Measurements from ENCODE around the gene TUT1. TPM values are rescaled to one million over a fixed set of nuclear protein-coding genes. Genes with fewer than 3 reads are reported as not detected.

The TUT1 gene
- total and polyA plus RNA-seq, 2 of the 4 experiments (the other 2 are of a cell fraction) = 4.3 to 10.1 TPM

DNA sequence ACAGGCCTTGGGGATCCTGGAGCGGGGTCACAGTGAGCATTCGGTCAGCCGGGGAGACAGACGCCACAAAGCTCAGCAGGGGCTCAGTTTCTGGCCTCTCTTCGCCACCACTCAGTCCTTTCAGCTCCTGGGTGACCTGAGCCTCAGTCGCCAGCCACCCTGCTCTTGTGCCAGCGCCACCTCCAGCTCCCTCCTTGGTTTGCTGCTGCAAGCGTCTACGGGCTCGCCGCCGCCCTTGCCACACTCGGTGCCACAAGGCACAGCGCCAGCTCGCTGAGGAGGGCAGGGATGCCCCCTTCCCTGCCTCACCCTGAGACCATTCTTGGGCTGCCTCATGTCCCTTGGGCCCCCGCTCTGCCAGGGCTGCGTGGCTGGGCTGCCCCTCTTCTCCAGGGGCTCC is 16.2 kb downstream of the TUT1 start:
- Histone ChIP-seq H3K14ac (replicated peaks; ENCODE audit: low read depth, low read length) (peak overlapping the region; percentile 100), H3K4ac (ENCODE audit: low read depth, low read length) (peak overlapping the region; percentile 99), H2AK9ac (replicated peaks; ENCODE audit: low read depth, low read length, poor library complexity) (peak overlapping the region; percentile 100), H3K4me2 (ENCODE audit: low read depth, low read length) (peak overlapping the region; percentile 81), H3K9me3 (ENCODE audit: control insufficient read depth, insufficient read depth, low read length) (no peaks in the 10 kb centered on the region), H3K4me3 (ENCODE audit: insufficient read depth, low read depth, low read length) (peak overlapping the region; percentile 53), H4K91ac (ENCODE audit: insufficient read depth, low read depth, low read length) (peak overlapping the region; percentile 98), H3K27ac (ENCODE audit: insufficient read depth, low read length) (peak overlapping the region; percentile 91), H2AFZ (replicated peaks; ENCODE audit: low read length, poor library complexity) (peak overlapping the region; percentile 72), H3K9ac (ENCODE audit: low read depth, low read length) (peak overlapping the region; percentile 96), H2BK120ac (ENCODE audit: low read depth, low read length) (peak overlapping the region; percentile 69; the same call in 1 of the 2 replicates), H2BK5ac (ENCODE audit: low read depth, low read length, poor library complexity, severe bottlenecking) (peak overlapping the region; percentile 91), H3K79me1 (ENCODE audit: low read depth in 1 of 2, low read length in 2 of 2) (peaks cover 18 to 67% of the 10 kb centered on the region in 2 experiments), H3K9me1 (ENCODE audit: insufficient read depth, low read length) (peaks cover 11% of the 10 kb centered on the region), H3K36me3 (ENCODE audit: control insufficient read depth, insufficient read depth, low read length) (peaks cover 43% of the 10 kb centered on the region), H3K56ac (ENCODE audit: extremely low read depth, insufficient read depth, low read length) (peak overlapping the region; percentile 66; the same call in 1 of the 2 replicates), H4K8ac (ENCODE audit: low read depth in 2 of 2, low read length in 2 of 2) (peak overlapping the region; percentile 97 to 99; a peak in 3 of 4 replicates), H3K23ac (ENCODE audit: low read depth, low read length) (peak overlapping the region; percentile 98), H2BK15ac (ENCODE audit: low read depth, low read length) (no peak overlapping the region), H4K20me1 (ENCODE audit: insufficient read depth, low read length) (peaks cover 29% of the 10 kb centered on the region), H3K18ac (ENCODE audit: low read depth, low read length) (peak overlapping the region; percentile 4; the same call in 1 of the 2 replicates), H2BK20ac (ENCODE audit: low read depth, low read length) (no peak overlapping the region), H3K4me1 (ENCODE audit: control insufficient read depth, insufficient read depth, low read length) (peaks cover 12% of the 10 kb centered on the region), H4K5ac (ENCODE audit: low read depth, low read length) (peak overlapping the region; percentile 84), H2AK5ac (ENCODE audit: low read depth, low read length) (peak overlapping the region; percentile 96), H3K27me3 (ENCODE audit: control insufficient read depth, insufficient read depth, low read length) (no peaks in the 10 kb centered on the region)
- ChIA-PET POLR2A (ENCODE audit: unreplicated experiment) (interaction anchor here (0.6 to 1.6 kb wide), 2 partner anchors 114 to 135 kb away, joined by 4 to 5 read pairs; partner anchors contain the start of gene LRRN4CL), CTCF (interaction anchor here (1.4 kb wide), 1 partner anchor 14 kb away, joined by 3 read pairs; no protein-coding TSS in a partner anchor)
- WGBS, 2 experiments (ENCODE audit: extremely low coverage in 2 of 2, insufficient read length in 1 of 2) = 71% methylated on average over 10 of the region's 17 CpGs; no CpG with 5 or more reads in 1 of the 2 experiments
- BruUV-seq (replicated peaks) = no TSS peak
- TF ChIP-seq RFX5 (IDR thresholded peaks at IDR 0.05; ENCODE audit: low read depth, low read length) (no peak), NFE2L2 (IDR thresholded peaks at IDR 0.05; ENCODE audit: low read depth, low read length) (no peak), CHD1 (IDR thresholded peaks at IDR 0.05; ENCODE audit: low read depth, low read length) (no peak), RAD21 (IDR thresholded peaks at IDR 0.05; ENCODE audit: low read length) (no peak), BHLHE40 (IDR thresholded peaks at IDR 0.05; ENCODE audit: low read depth, low read length) (no peak), CEBPB (IDR thresholded peaks at IDR 0.05; ENCODE audit: low read depth, low read length) (no peak), MAFK (IDR thresholded peaks at IDR 0.05; ENCODE audit: low read depth, low read length) (no peak), FOS (IDR thresholded peaks at IDR 0.05; ENCODE audit: low read depth, low read length) (no peak), SMC3 (IDR thresholded peaks at IDR 0.05; ENCODE audit: low read depth, low read length) (no peak)
- TF ChIP-seq, protein P1, sequence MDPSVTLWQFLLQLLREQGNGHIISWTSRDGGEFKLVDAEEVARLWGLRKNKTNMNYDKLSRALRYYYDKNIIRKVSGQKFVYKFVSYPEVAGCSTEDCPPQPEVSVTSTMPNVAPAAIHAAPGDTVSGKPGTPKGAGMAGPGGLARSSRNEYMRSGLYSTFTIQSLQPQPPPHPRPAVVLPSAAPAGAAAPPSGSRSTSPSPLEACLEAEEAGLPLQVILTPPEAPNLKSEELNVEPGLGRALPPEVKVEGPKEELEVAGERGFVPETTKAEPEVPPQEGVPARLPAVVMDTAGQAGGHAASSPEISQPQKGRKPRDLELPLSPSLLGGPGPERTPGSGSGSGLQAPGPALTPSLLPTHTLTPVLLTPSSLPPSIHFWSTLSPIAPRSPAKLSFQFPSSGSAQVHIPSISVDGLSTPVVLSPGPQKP (IDR thresholded peaks at IDR 0.05; ENCODE audit: borderline replicate concordance, low read depth, low read length) = no peak
- TF ChIP-seq, protein P2, sequence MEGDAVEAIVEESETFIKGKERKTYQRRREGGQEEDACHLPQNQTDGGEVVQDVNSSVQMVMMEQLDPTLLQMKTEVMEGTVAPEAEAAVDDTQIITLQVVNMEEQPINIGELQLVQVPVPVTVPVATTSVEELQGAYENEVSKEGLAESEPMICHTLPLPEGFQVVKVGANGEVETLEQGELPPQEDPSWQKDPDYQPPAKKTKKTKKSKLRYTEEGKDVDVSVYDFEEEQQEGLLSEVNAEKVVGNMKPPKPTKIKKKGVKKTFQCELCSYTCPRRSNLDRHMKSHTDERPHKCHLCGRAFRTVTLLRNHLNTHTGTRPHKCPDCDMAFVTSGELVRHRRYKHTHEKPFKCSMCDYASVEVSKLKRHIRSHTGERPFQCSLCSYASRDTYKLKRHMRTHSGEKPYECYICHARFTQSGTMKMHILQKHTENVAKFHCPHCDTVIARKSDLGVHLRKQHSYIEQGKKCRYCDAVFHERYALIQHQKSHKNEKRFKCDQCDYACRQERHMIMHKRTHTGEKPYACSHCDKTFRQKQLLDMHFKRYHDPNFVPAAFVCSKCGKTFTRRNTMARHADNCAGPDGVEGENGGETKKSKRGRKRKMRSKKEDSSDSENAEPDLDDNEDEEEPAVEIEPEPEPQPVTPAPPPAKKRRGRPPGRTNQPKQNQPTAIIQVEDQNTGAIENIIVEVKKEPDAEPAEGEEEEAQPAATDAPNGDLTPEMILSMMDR (conservative IDR thresholded peaks at IDR 0.05; ENCODE audit: low read depth, low read length) = no peak
- TF ChIP-seq, protein P3, sequence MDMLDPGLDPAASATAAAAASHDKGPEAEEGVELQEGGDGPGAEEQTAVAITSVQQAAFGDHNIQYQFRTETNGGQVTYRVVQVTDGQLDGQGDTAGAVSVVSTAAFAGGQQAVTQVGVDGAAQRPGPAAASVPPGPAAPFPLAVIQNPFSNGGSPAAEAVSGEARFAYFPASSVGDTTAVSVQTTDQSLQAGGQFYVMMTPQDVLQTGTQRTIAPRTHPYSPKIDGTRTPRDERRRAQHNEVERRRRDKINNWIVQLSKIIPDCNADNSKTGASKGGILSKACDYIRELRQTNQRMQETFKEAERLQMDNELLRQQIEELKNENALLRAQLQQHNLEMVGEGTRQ (IDR thresholded peaks at IDR 0.05; ENCODE audit: low read depth, low read length) = no peak
- in situ Hi-C loops (cut with MboI; ENCODE audit: low sequenced_read_pairs) (no loop called here), dilution Hi-C loops (cut with HindIII; ENCODE audit: low sequenced_read_pairs, unreplicated experiment) (no loop called here), intact Hi-C loops (cut with micrococcal nuclease) (no loop called here)
- DNase-seq (no peak), ATAC-seq (ENCODE audit: low read depth) (no peak)
